HG03520 (cell line): ENCODE measurements around the gene OAT.

Experiments used
- ATAC-seq: cut with Tn5 transposase; IDR thresholded peaks from one replicate; pipeline ENCODE4 v1.9.1; 2021; ENCODE audit warnings: mild to moderate bottlenecking, moderate library complexity; ENCODE audit not compliant: unreplicated experiment

Gene OAT

GRCh38 chr10:124407456-124407855, 11.3 kb downstream of the OAT start:
- ATAC-seq, result no peak

- no peak for ATAC-seq
Measured at GRCh38 chr10:124403548-124403947, 15.2 kb downstream of the OAT start.

DNA sequence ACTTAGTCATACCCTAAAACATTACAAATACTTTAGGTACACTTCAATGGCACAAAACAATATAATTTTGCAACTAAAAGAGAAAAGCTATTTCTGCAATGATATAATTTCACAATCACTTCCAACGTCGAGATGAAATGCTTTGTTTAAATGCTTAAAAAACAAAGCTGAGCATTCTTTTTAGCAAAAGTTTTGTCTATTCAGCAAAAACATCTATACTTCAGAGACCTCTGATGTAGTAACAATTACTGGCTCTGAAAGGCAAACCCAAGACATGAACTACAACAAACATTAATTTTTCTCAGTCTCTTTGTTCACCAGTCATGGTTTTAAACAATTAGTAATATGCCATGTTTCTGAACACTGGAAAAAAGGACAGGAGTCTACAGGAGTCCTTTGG, 16.4 kb downstream of the OAT start:
- ATAC-seq, result no peak

DNA sequence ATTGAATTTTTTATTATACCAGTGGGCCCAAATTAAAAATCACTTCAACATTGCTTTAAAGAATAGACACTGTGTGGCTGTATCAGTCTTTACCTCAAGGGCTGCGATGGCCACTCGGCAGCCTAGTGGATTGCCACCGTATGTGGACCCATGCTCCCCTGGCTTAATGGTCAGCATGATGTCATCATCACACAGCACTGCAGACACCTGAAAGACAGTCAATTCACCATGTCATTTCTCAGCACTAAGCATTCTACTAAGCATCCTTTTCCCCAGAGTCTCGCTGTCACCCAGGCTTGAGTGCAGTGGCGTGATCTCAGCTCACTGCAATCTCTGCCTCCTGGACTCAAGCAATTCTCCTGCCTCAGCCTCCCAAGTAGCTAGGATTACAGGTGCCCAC, 17.1 kb downstream of the OAT start:
- no peak for ATAC-seq

GRCh38 chr10:124394583-124394982, 24.1 kb downstream of the OAT start:
- ATAC-seq, result no peak

DNA sequence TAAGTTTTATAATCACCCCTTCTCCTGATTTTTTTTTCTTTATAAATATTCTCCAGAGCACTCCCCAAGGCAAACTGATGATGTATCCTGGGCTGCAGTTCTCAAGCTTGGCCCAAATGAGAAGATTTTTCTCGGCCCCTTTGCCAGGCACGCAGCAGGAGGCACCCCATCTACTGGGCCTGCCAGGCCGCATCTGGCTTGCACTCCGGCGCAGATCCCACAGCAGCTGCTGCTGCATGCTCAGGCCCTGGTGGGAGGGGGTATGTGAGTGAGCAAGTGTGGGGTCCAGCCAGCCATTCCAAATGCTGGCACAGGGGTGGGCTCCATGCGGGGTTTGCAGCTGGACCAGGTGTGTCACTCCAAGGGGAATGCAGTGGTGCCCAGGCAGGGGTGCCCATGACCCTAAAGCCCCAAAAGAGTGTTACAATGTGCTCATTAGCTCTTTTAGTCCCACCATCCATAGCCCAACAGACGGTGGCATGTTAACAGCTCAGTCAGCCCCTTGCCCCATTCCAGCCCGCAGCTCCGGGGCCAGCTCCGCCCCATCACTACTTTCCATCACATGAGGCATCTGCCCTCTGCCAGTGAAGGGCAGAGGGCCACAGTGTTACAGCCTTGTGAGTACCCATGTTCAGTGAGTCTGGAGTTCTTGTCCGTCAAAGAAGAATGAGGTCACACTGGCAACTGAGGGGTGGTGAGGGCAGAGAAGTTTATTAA, 25.9 kb downstream of the OAT start:
- no peak for ATAC-seq

DNA sequence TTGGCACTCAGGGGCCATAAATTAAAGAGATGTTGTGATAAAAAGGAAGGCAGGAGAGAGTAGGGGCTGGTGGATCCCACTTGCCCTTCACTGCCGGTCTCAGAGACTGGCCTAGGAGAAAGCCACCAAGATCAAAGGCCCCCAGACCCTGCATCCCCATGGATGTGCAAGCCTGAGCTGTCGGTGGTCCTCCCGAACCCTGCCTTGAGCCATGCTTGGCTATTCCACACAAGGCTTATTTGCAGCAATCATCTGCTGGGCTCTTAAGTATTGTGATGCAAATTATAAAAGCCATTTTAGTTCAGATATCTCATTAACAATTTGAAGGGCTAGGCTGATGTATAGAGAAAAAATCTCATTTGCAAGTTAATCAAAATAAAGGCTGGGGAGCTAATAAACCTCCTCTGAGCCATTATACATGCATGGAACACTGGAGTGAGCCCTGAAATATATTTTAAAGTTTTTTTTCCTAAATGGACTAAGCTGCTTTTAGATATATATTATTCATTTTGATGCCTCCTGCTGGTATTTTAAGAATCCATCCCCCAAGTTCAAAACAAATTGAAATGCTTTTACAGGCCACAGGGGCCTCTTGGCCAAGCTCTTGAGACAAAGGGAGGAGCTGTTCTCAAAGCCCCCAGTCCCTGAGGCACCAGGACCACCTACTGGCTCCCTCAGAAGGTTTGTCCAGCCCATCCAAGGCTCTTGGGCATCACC, 28.1 kb downstream of the OAT start:
- no peak for ATAC-seq

DNA sequence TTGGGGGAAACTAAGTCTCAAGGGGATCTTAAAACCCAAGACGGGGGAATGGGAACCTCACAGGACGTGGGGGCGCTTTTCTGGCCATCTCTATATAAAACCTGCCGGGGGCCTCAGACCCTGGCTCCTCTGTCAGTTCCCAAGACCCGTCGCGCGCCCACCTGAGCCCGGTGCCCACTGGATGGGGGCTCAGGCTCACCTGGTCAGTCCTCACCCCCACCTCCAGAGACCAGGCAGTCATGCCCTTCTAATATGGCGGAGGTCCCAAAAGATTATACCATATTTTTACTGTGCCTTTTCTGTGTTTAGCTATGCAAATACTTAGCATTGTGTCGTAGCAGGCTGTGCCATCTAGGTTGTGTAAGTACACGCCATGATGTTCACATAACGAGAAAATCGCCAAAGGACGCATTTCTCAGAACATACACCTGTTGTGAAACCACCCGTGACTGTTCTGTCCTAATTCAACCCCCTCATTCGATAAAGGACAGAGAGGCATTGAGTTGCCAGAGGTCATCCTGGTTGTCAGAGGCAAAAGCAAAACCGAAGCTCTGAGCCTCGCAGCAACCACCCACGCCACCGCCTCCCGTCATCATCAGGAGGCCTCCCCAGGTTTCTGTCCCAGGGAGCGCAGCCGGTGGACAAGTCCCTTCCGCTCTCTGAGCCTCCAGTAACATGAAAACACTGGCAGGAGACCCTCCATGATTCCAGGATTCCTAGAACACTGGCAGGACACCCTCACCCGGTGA, 28.9 kb downstream of the OAT start:
- no peak for ATAC-seq

- ATAC-seq, result peak; percentile 81
Measured at GRCh38 chr10:124388823-124389612, 29.7 kb downstream of the OAT start.

- ATAC-seq, result no peak
Measured at GRCh38 chr10:124388476-124388822, 30.3 kb downstream of the OAT start.

- no peak for ATAC-seq
Measured at GRCh38 chr10:124387078-124387874, 31.4 kb downstream of the OAT start.

DNA sequence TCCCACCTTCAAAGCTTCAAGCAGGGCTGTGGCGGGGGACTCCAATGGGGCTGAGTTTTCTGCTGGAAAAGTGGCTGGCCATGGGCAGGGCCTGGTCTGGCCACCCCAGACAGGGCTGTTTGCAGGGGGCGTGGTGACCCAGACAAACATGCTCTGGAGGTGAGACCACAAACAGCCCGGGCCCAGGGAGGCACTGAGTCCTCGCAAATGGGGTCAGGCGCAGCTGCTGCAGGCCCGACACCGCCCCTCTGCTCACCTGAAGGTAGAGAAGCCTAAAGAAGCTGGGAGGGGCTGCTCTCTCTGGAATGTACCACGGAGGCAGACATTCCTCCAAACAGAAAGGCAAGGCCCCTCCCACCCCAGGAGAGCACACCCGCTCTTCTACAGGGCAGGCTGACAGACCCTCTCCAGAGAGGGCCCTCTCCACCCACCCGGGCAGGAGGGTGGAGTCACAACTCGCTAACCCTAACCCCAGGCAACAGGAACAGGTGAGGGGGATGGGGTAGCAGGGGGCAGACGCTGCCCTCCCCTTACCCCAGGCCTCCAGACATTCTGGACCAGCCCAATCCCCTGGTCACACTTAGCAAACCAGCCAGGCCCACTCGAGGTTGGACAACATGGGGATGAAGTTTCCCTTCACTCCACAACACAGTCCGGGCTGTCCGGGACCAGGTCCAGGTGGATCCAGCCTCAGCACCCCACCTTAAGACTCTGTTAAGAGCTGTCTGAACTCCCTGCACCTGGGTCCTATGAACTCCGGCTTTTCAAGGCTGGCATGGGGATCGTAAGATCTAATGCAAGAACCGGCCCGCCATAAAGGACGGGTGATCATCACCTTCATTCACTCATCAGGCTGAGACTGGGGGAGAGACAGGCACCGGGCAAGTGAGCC, 32.3 kb downstream of the OAT start:
- ATAC-seq, result no peak

DNA sequence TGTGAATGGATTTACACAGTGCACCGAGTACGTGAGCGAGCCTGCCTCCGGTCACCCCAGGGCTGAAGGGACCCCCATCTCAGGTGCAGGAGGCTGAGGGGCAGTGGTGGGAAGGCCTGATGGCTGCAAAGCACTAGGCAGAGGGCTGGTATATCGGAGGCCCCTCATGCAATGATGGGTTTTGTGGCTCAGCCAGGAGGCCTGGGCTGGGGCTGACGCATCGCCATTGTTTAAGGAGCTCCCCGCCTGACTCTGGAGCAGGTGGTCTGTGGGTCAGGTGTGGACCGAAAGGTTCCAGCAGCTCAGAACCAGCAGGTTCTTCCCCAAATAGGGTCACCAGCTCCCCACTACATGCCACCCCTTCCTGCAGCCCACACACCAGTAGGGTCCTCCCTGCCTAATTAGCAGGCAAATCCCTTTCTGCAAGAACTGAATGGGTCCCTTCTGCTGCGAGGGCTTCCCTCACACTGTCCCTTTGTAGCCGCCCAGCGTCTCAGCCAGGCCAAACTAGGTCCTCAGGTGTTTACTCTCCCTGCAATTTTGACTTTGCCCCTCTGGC, 33.0 kb downstream of the OAT start:
- no peak for ATAC-seq

GRCh38 chr10:124384591-124385190, 34.0 kb downstream of the OAT start:
- no peak for ATAC-seq

- no peak for ATAC-seq
Measured at GRCh38 chr10:124384172-124384571, 34.6 kb downstream of the OAT start.

DNA sequence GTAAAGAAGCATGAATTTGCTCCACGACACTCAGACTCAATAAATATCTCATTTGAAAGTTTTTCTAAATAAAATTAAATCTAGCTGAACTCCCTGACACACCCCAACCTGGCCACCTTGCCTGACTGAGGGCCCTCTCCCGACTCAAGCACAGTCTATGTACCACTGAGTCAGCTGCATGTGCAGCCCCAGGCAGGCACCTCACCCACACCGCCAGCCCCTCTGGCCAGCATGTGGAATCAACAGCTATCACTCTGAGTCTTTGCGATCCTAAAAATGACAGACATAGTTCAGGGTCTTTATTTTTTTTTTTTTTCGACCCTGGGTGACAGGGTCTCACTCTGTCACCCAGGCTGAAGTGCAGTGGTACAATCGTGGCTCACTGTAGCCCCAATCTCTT, 35.2 kb downstream of the OAT start:
- no peak for ATAC-seq

DNA sequence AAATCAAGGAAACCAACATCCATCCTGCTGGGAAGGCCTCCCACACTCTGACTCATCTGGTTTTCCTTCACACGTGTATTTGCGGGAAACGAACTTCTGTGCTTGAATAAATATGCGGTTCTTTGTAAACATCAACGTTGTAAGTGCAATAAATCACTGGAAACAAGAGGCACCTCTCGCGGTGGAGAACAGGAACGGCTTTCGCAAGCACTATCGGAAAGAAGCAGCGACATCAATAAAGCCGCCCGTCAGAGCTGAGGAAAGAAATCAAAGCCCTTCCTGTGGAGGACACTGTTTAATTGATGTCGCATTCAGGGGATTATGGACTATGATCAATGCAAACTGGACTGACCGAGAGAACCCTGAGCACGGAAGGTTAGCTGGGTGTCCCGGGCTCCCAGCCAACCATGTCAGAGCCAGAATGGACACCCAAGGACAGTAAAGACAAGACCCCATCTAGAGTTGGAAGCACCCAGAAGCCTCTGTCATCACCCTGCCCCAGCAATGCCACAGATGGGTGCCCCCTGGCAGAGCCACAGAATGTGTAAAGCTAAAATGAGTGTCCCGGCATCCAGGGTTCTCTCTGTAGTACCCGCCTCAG, 37.6 kb downstream of the OAT start:
- ATAC-seq, result no peak

- no peak for ATAC-seq
Measured at GRCh38 chr10:124380256-124380995, 38.3 kb downstream of the OAT start.
